A673 (cell line): ENCODE measurements around the gene FCN3.

Experiments used
- CTCF ChIP-seq: fragments of 300-800, 200-600 bp; sonication (generic); conservative IDR thresholded peaks from 2 replicates; pipeline ENCODE4 v1.5.1; 2017; ENCODE audit warnings: low read depth, mild to moderate bottlenecking, antibody characterized with exemption, low read length, moderate library complexity, mixed read lengths
- EZH2 ChIP-seq: fragments of 200-600 bp; sonication (generic); IDR thresholded peaks from 2 replicates; pipeline ENCODE4 v1.6.1; 2017; ENCODE audit warnings: borderline replicate concordance, low read depth, mild to moderate bottlenecking, mixed read lengths, antibody characterized with exemption, low read length; ENCODE audit not compliant: poor library complexity, severe bottlenecking

GRCh38 chr1:27327964-27328363 is 46.7 kb downstream of the FCN3 start:
- no peak for TF ChIP-seq CTCF
- no peak for TF ChIP-seq EZH2
